Measurements from ENCODE around the gene SPRING1.

DNA sequence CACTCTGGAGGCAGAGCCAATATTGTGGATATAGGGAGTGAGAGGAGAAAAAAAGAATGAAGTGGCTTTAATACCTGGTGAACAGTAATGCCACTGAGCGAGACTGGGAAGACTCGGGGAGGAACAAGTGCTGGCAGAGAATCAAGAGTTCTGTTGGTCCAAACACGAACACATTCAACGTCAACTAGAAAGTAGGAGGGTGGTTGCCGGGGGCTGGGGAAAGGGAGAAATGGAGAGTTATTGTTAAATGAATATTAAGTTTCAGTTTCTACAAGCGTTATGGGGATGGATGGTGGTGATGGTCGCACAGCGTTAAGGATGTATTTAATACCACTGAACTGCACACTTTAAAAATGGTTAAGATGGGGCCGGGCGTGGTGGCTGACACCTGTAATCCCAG lies 2.8 kb downstream of the SPRING1 start:
- TF ChIP-seq, protein P1, sequence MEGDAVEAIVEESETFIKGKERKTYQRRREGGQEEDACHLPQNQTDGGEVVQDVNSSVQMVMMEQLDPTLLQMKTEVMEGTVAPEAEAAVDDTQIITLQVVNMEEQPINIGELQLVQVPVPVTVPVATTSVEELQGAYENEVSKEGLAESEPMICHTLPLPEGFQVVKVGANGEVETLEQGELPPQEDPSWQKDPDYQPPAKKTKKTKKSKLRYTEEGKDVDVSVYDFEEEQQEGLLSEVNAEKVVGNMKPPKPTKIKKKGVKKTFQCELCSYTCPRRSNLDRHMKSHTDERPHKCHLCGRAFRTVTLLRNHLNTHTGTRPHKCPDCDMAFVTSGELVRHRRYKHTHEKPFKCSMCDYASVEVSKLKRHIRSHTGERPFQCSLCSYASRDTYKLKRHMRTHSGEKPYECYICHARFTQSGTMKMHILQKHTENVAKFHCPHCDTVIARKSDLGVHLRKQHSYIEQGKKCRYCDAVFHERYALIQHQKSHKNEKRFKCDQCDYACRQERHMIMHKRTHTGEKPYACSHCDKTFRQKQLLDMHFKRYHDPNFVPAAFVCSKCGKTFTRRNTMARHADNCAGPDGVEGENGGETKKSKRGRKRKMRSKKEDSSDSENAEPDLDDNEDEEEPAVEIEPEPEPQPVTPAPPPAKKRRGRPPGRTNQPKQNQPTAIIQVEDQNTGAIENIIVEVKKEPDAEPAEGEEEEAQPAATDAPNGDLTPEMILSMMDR (IDR thresholded peaks at IDR 0.05): no peak
- TF ChIP-seq POLR2AphosphoS5 (IDR thresholded peaks at IDR 0.05): no peak

All from sigmoid colon (tissue), 4 donors.